ENCODE results near the gene TMEM243. TPM values are rescaled to one million over a fixed set of nuclear protein-coding genes. Genes with fewer than 3 reads are reported as not detected.

The TMEM243 gene
- total and polyA plus RNA-seq, 2 donors (not counting 3 experiments of a cell fraction or from before 2014, with no cell fraction given) = 26.9 to 28.8 TPM

GRCh38 chr7:87199241-87199640 lies 20.3 kb downstream of the TMEM243 start:
- intact Hi-C loops (cut with micrococcal nuclease) = loop anchor here (2.0 to 10.0 kb wide), 2 partner anchors 14 to 56 kb away; no protein-coding TSS in a partner anchor
- Histone ChIP-seq H3K4me2 (ENCODE audit: insufficient read depth, low read length) (no peak overlapping the region), H3K36me3 (ENCODE audit: control insufficient read depth in 2 of 2, extremely low read depth in 1 of 2, insufficient read depth in 2 of 2, low read length in 2 of 2) (peaks cover 6 to 31% of the 10 kb centered on the region in 2 experiments), H3K4me1 (ENCODE audit: control insufficient read depth, extremely low read depth, insufficient read depth, low read length) (no peaks in the 10 kb centered on the region), H4K20me1 (replicated peaks; ENCODE audit: control insufficient read depth, extremely low read depth, insufficient read depth, low read length) (no peaks in the 10 kb centered on the region), H3K9ac (replicated peaks; ENCODE audit: extremely low read depth, insufficient read depth, low read length) (no peak overlapping the region), H3K27ac (ENCODE audit: insufficient read depth, low read depth, low read length) (no peak overlapping the region), H2AFZ (ENCODE audit: low read depth, low read length) (no peak overlapping the region), H3K79me2 (ENCODE audit: control insufficient read depth, insufficient read depth, low read length) (peaks cover 32% of the 10 kb centered on the region), H3K27me3 (ENCODE audit: control insufficient read depth in 2 of 2, insufficient read depth in 2 of 2, low read length in 2 of 2) (no peaks in the 10 kb centered on the region), H3K9me1 (replicated peaks; ENCODE audit: control insufficient read depth, extremely low read depth, insufficient read depth, low read length) (no peaks in the 10 kb centered on the region), H3K9me3 (replicated peaks; ENCODE audit: control insufficient read depth, insufficient read depth, low read length) (no peaks in the 10 kb centered on the region), H3K4me3 (replicated peaks in 1 of 3; ENCODE audit: insufficient read depth in 1 of 3, low read depth in 1 of 3, low read length in 3 of 3) (no peak overlapping the region)
- no peak for FAIRE-seq
- CTCF ChIA-PET = interaction anchor here (0.7 to 1.0 kb wide), 2 partner anchors 14 to 20 kb away, joined by 3 to 4 read pairs; partner anchors contain the start of gene TMEM243
- no TSS peak for BruUV-seq (replicated peaks)
- TF ChIP-seq GATA2 (IDR thresholded peaks at IDR 0.05; ENCODE audit: insufficient read depth, insufficient read length, low read depth, low read length) = no peak
- TF ChIP-seq JUN (IDR thresholded peaks at IDR 0.05; ENCODE audit: borderline replicate concordance, insufficient read depth, insufficient read length, low read depth) = no peak
- no peak for TF ChIP-seq POLR2A (IDR thresholded peaks at IDR 0.05; ENCODE audit: low read depth, low read length)
- no peak for TF ChIP-seq POLR2AphosphoS5 (IDR thresholded peaks at IDR 0.05; ENCODE audit: insufficient read depth, low read depth, low read length)
- dilution Hi-C loops (cut with MboI; ENCODE audit: extremely low pct_ligation_motif_present, low sequenced_read_pairs) = no loop called here
- POLR2A ChIA-PET = interaction anchor here (1.4 kb wide), 1 partner anchor 20 kb away, joined by 4 read pairs; the partner anchor contains the start of gene TMEM243
- DNase-seq (ENCODE audit: low read depth, low spot score) = no peak

DNA sequence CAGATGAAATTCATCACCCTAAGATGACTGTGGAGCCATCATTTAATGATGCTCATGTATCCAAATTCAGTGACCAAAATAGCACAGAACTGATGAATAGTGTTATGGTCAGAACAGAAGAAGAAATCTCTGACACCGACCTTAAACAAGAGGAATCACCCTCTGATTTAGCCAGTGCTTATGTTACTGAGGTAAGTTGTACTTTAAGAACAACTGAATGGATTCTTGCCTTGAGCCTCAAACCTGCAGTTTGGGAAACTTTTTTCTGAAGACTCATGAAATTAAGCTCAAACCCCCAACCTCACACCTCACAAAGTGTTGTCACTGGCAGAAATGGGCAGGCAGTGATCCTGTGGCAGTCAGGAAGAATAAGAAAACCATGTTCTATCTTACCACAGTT lies 25.6 kb downstream of the TMEM243 start:
- ChIA-PET POLR2A (no interaction called here), CTCF (no interaction called here)
- intact Hi-C loops (cut with micrococcal nuclease) = loop anchor here (2.0 to 10.0 kb wide), 2 partner anchors 23 to 61 kb away; no protein-coding TSS in a partner anchor
- no TSS peak for BruUV-seq (replicated peaks)
- no peak overlapping the region for H2AFZ ChIP-seq (ENCODE audit: low read depth, low read length)
- H3K36me3 ChIP-seq (ENCODE audit: control insufficient read depth in 2 of 2, extremely low read depth in 1 of 2, insufficient read depth in 2 of 2, low read length in 2 of 2) = peaks cover 15 to 64% of the 10 kb centered on the region in 2 experiments
- no peak overlapping the region for H3K4me3 ChIP-seq (replicated peaks in 1 of 3; ENCODE audit: insufficient read depth in 1 of 3, low read depth in 1 of 3, low read length in 3 of 3)
- no peak overlapping the region for H3K9ac ChIP-seq (replicated peaks; ENCODE audit: extremely low read depth, insufficient read depth, low read length)
- no peaks in the 10 kb centered on the region for H3K9me3 ChIP-seq (replicated peaks; ENCODE audit: control insufficient read depth, insufficient read depth, low read length)
- no peaks in the 10 kb centered on the region for H3K27me3 ChIP-seq (ENCODE audit: control insufficient read depth in 2 of 2, insufficient read depth in 2 of 2, low read length in 2 of 2)
- dilution Hi-C loops (cut with MboI; ENCODE audit: extremely low pct_ligation_motif_present, low sequenced_read_pairs) = no loop called here
- peaks cover 1% of the 10 kb centered on the region for H3K79me2 ChIP-seq (ENCODE audit: control insufficient read depth, insufficient read depth, low read length)
- H3K9me1 ChIP-seq (replicated peaks; ENCODE audit: control insufficient read depth, extremely low read depth, insufficient read depth, low read length) = no peaks in the 10 kb centered on the region
- no peak overlapping the region for H3K4me2 ChIP-seq (ENCODE audit: insufficient read depth, low read length)
- no peak for DNase-seq (ENCODE audit: low read depth, low spot score)
- no peak for FAIRE-seq
- no peaks in the 10 kb centered on the region for H3K4me1 ChIP-seq (ENCODE audit: control insufficient read depth, extremely low read depth, insufficient read depth, low read length)
- TF ChIP-seq POLR2A (IDR thresholded peaks at IDR 0.05; ENCODE audit: low read depth, low read length) (no peak), EZH2 (IDR thresholded peaks at IDR 0.05; ENCODE audit: borderline replicate concordance, low read depth, low read length, severe bottlenecking) (no peak), FOS (IDR thresholded peaks at IDR 0.05; ENCODE audit: borderline replicate concordance, insufficient read depth, low read length) (no peak), JUN (IDR thresholded peaks at IDR 0.05; ENCODE audit: borderline replicate concordance, insufficient read depth, insufficient read length, low read depth) (no peak), MYC (IDR thresholded peaks at IDR 0.05; ENCODE audit: low read depth, low read length) (no peak), POLR2AphosphoS5 (IDR thresholded peaks at IDR 0.05; ENCODE audit: insufficient read depth, low read depth, low read length) (no peak), GATA2 (IDR thresholded peaks at IDR 0.05; ENCODE audit: insufficient read depth, insufficient read length, low read depth, low read length) (no peak)
- TF ChIP-seq, protein P1, sequence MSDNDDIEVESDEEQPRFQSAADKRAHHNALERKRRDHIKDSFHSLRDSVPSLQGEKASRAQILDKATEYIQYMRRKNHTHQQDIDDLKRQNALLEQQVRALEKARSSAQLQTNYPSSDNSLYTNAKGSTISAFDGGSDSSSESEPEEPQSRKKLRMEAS (IDR thresholded peaks at IDR 0.05; ENCODE audit: insufficient read depth, insufficient read length) = no peak
- TF ChIP-seq, protein P2, sequence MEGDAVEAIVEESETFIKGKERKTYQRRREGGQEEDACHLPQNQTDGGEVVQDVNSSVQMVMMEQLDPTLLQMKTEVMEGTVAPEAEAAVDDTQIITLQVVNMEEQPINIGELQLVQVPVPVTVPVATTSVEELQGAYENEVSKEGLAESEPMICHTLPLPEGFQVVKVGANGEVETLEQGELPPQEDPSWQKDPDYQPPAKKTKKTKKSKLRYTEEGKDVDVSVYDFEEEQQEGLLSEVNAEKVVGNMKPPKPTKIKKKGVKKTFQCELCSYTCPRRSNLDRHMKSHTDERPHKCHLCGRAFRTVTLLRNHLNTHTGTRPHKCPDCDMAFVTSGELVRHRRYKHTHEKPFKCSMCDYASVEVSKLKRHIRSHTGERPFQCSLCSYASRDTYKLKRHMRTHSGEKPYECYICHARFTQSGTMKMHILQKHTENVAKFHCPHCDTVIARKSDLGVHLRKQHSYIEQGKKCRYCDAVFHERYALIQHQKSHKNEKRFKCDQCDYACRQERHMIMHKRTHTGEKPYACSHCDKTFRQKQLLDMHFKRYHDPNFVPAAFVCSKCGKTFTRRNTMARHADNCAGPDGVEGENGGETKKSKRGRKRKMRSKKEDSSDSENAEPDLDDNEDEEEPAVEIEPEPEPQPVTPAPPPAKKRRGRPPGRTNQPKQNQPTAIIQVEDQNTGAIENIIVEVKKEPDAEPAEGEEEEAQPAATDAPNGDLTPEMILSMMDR (IDR thresholded peaks at IDR 0.05; ENCODE audit: extremely low read depth in 1 of 2, insufficient read depth in 1 of 2, low read depth in 1 of 2, low read length in 2 of 2) = no peak
- H3K27ac ChIP-seq (ENCODE audit: insufficient read depth, low read depth, low read length) = no peak overlapping the region
- no peaks in the 10 kb centered on the region for H4K20me1 ChIP-seq (replicated peaks; ENCODE audit: control insufficient read depth, extremely low read depth, insufficient read depth, low read length)

Measured in endothelial cell of umbilical vein (primary cell).